ENCODE measurements around the gene MAN1C1.

Gene MAN1C1

DNA sequence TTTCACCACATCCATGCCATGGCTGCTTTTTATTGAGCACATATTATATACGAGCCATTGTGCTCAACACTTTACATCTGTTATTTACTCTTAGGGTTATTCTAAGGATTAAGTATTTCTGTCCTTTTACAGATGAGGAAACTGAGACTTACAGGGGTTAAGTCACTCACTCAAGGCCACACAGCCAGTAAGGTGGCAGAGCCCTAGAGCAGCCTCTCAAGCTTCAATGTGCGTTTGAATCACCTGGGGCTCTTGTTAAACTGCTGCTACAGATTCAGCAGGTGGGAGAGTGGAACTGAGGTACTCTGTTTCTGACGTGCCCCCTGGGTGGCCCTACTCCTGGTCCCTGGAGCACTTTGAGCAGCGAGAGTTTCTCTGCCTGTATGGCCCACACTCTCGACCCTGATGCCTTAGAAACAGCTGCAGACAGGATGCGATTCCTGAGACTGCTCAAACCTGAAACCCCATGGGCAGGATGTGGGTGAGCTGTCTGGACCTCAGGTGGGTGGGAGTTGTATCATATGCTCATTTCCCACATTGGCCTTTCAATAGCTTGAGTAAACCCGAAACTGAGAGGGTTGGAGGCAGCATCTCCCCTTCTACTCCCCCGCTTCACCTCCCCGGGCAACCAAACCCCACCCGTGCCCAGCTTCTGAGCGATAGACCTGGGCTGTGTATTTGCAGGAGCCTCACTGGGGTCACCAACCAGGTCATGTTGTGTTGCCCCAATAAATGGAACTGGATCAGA, 59.3 kb downstream of the MAN1C1 start:
- DNase-seq (ENCODE audit: extremely low read depth, low read depth): no peak
- TF ChIP-seq, protein P1, sequence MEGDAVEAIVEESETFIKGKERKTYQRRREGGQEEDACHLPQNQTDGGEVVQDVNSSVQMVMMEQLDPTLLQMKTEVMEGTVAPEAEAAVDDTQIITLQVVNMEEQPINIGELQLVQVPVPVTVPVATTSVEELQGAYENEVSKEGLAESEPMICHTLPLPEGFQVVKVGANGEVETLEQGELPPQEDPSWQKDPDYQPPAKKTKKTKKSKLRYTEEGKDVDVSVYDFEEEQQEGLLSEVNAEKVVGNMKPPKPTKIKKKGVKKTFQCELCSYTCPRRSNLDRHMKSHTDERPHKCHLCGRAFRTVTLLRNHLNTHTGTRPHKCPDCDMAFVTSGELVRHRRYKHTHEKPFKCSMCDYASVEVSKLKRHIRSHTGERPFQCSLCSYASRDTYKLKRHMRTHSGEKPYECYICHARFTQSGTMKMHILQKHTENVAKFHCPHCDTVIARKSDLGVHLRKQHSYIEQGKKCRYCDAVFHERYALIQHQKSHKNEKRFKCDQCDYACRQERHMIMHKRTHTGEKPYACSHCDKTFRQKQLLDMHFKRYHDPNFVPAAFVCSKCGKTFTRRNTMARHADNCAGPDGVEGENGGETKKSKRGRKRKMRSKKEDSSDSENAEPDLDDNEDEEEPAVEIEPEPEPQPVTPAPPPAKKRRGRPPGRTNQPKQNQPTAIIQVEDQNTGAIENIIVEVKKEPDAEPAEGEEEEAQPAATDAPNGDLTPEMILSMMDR (IDR thresholded peaks at IDR 0.05; ENCODE audit: low read depth, low read length): no peak

DNA sequence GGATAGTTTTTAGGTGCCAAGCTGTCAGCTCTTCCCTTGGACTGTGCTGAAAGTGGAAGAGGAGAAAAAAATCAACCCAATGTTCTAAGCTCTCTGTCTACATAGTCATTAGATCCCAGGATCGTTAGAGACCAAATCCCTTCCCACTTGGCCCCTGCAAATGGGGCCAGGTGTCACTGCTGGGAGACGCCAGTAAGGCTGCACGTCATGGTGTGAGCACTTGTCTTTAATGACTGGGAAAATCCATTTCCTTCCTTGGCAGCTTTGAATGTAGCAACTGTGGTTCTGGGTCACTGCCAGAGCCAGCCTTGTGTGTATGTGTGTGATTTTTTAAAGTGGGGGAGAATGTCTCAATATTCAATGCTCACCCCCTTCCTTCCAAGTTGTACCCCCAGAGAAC, 59.9 kb downstream of the MAN1C1 start:
- TF ChIP-seq, protein P1 (IDR thresholded peaks at IDR 0.05; ENCODE audit: low read depth, low read length): no peak
- no peak for DNase-seq (ENCODE audit: extremely low read depth, low read depth)

DNA sequence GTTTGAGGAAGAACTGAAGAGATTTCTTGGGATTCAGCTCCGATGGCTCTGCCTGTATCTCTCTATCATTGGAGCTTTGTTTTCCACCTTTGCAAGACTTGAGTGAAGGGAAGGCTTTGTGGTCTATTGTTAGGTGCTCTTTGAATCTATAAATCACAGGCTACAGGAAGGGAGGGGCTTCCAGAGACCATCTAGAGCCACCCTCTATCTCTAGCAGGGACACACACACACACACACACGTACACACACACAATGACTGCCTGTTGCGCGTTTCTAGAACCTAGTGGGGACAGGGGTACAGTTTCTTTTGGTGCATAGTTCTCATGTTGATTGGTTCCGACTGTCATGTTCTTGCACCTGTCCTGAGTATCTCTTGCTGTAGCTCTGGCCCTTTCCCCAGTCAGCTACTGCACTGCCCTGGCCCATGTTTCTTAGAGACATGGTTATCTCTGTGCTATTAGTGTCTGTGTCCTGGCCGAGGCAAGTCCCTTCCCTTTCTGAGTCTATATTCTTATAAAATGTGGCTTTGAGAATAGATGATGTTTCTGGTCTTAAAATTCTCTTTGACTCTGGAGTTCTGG, 60.7 kb downstream of the MAN1C1 start:
- TF ChIP-seq, protein P1 (IDR thresholded peaks at IDR 0.05; ENCODE audit: low read depth, low read length): no peak
- no peak for DNase-seq (ENCODE audit: extremely low read depth, low read depth)

DNA sequence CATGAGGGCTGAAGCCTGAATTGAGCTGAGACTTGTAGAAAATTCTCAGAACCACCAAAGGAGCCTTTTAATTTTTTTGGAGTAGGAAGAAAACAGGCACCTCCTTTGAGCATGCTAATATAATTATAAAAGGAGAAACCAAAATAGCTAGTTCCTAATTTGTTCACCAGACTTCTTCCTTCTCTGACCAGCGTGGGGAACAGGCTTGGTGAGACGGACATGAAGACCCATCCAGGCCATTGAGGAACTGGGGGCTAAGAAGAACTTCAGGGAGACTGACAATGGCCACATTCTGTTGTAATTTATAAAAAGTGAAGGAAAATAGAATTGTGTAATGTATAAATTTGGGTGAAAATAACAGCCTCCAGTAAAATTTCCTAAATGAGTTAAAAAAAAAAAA, 62.6 kb downstream of the MAN1C1 start:
- TF ChIP-seq, protein P1 (IDR thresholded peaks at IDR 0.05; ENCODE audit: low read depth, low read length): no peak
- DNase-seq (ENCODE audit: extremely low read depth, low read depth): no peak

DNA sequence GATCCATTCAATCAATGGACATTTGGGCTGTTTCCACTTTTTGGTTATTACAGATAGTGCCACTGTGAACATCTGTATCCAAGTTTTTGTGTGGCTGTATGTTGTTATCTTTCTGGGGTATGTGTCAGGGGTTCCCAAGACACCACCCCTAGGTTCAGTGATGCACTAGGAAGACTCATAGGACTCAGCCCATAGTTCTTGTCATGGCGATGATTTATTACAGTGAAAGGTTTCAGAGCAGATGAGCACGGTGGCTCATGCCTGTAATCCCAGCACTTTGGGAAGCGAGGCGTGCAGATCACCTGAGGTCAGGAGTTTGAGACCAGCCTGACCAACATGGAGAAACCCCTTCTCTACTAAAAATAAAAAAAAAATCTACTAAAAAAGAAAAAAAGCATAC, 64.1 kb downstream of the MAN1C1 start:
- TF ChIP-seq, protein P1 (IDR thresholded peaks at IDR 0.05; ENCODE audit: low read depth, low read length): no peak
- DNase-seq (ENCODE audit: extremely low read depth, low read depth): no peak

DNA sequence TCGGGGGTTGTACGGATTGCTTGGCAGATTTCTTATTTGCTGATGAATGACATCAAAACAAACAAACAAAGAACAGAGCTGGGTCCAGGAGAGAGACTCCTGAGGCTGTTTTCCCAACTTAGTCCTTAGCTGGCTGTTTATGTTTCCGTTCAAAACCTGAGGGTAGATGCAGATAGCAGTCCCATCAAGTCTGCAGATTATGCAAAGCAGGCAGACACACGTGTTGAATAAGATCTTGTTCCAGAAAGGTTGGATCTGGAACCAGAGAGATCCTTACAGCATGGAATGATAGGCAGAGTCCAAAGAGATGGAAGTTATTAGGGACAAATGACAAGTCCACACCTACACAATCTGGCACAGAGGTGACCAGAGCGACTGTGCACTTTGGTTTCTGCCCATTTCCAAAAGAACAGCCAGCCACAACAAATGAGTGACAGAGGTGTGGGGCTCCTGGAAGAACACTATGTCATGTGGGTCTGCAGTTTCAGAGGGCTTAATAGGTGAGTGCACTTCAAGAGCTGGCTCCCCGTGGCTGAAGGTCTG, 65.5 kb downstream of the MAN1C1 start:
- TF ChIP-seq, protein P1 (IDR thresholded peaks at IDR 0.05; ENCODE audit: low read depth, low read length): no peak
- DNase-seq (ENCODE audit: extremely low read depth, low read depth): no peak

DNA sequence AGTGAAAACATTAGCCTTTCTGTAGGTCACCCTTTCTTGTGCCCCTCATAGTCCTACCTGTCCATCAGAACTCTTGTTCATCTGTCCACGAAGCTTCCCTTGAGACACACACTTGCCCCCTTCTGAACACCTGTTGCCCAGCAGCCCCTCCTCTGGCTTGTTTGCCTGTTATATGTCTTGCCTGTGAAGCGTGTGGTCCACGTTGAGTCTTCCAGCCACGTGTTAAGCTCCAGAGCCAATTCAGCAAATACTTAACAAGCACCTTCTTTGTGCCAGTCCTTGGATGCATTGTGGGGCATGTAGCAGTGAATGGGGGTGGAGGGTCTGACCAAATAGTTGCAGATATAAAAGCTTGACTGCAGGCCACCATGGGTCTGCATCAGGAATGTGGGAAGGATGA, 66.6 kb downstream of the MAN1C1 start:
- TF ChIP-seq, protein P1 (IDR thresholded peaks at IDR 0.05; ENCODE audit: low read depth, low read length): no peak
- DNase-seq (ENCODE audit: extremely low read depth, low read depth): no peak
